NK-92 (cell line): ENCODE data around the gene KRTAP5-8.
"Not testable (repeated sequence)": the region's sequence is repeated elsewhere in the genome, so short reads cannot be mapped to it uniquely, and the experiment has no call there.

ENCODE experiments used
- DNase-seq: peaks from one replicate; lab custom pipeline; 2025; ENCODE audit not compliant: unreplicated experiment; lab: John Stamatoyannopoulos, UW

KRTAP5-8 gene

DNA sequence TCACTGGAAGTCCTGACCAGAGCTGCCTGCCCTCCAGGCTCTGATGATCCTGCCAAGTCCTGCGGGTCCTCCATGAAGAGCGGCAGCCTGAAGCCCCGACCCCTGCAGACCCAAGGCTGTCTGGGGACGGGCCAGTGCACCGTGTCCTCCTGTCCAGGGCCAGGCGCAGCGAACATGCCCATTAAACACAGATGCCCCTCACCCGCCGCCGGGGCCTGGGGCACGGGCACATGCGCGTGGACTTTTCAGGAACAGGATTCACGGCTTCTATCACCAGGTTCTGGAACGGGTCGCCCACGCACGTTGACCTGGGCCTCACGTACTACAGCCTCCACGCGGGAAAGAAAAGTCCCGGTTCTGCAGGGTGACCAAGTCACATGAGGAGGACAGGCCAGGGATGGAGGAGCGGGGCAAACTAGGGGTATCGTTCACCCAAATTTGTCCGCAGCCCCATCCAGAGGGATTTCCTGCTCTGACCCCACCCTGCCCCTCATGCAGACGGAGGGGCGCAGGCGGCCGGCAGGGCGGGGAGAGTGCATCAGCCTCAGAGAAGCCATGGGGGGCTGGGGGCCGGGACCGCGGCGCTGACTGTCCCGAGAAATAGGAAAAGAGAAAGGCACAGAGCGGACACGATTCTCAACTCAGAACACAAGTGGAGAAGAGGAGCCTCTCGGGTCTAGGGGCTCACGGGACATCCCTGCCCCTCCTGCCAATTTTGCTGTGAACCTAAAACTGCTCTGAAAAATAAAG, 33.5 kb downstream of the KRTAP5-8 start:
- not testable (repeated sequence) for DNase-seq

GRCh38 chr11:71572811-71573210, 35.0 kb downstream of the KRTAP5-8 start:
- no peak for DNase-seq

DNA sequence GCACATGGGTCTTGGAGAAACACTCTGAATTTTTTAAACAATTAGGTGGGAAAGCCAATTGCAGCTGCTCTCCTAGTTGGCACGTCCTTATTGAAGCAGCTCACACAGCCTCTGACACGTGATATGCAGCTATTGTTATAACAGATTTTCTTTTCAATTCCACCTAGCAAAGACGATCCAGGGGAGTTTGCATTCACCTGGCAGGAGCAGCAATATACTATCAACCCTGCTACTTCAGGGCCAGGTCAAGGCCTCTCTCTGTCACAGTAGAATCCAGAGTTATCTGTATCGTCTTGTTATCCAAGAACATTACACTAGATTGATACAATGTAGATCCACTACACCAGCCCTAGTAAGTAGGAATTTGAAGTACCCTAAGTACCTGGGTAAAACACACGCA, 36.6 kb downstream of the KRTAP5-8 start:
- no peak for DNase-seq

- no peak for DNase-seq
Observed at GRCh38 chr11:71575723-71576424, 38.0 kb downstream of the KRTAP5-8 start.

- DNase-seq: not testable (repeated sequence)
Observed at GRCh38 chr11:71576688-71577465, 39.1 kb downstream of the KRTAP5-8 start.

DNA sequence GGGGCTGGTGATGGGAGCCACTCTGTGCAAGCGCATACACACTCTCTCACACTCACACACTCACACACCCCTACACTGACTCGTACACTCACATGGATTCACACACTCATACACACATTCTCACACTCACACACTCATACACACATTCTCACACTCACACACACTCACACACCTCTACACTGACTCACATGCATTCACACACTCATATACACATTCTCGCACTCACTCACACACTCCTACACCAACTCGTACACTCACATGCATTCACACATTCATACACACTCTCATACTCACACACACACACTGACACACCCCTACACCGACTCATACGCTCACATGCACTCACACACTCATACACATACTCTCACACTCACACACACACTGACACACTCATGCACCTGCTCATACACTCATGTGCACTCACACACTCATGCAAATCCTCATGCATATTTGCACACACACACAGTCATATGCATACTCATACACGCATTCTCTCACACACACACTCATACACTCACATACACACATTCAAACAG, 39.7 kb downstream of the KRTAP5-8 start:
- no peak for DNase-seq

DNA sequence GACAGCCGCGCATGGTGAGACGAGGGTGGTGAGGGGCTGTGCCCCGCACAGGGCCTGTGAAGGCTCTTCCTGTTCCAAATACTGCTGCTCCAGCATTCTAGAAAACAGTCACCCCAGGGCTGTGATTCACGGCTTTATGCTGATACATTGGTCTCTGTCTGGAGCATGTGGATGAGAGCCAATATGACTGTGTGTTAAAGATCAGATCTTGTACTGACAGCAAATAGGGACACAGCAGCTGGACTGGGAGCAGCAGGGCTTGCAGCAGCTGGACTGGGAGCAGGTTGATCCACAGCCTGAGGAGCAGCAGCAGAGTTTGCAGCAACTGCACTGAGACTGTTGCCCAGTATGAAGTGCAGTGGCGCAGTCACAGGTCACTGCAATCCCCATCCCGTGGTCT, 41.7 kb downstream of the KRTAP5-8 start:
- not testable (repeated sequence) for DNase-seq

GRCh38 chr11:71580057-71581003, 42.5 kb downstream of the KRTAP5-8 start:
- no peak for DNase-seq

- no peak for DNase-seq
Observed at GRCh38 chr11:71581826-71582225, 44.0 kb downstream of the KRTAP5-8 start.

DNA sequence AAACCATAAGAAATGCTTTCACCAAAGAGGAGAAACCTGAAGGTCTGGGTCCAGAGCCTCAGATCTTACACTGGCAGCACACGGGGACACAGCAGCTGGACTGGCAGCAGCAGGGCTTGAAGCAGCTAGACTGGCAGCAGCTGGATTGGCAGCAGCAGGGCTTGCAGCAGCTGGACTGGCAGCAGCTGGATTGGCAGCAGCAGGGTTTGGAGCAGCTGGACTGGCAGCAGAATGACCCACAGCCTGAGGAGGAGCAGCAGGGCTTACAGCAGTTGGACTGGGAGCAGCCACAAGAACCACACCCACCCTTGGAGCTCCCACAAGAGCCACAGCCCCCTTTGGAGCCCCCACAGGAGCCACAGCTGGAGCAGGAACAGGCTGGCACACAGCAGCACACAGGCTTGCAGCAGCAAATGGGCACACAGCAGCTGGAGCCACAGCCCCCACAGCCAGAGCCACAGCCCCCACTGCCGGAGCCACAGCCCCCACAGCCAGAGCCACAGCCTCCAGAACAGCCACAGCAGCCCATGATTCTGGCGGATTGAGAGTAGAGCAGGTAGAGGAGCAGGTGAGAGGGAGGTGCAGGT, 44.6 kb downstream of the KRTAP5-8 start, which contains the start of gene KRTAP5-11:
TSS of gene KRTAP5-11 (minus strand) at position 567 of the 587 bp plus-strand sequence. CDS start at position 529, 38 bp downstream.
- no peak for DNase-seq

DNA sequence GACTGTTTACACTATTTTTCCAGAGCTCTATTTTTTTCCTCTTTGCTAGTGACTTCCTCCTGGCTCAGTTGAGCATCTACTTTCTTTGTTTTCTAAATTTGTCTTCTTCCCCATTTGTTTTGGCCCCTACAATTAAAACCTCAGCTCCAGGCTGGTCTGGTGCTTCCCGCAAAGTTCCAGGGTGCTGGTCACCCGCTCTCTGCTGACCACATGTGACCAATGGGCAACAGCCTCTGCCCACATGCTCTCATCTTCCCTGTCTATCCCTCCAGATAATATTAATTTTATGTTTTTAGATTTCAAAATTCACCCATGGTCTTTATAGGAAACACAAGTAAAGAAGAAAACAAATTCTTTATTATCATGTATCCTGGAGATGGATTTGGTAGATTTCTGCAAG, 45.1 kb downstream of the KRTAP5-8 start:
- DNase-seq: not testable (repeated sequence)

- not testable (repeated sequence) for DNase-seq
Observed at GRCh38 chr11:71585673-71586072, 47.8 kb downstream of the KRTAP5-8 start.

DNA sequence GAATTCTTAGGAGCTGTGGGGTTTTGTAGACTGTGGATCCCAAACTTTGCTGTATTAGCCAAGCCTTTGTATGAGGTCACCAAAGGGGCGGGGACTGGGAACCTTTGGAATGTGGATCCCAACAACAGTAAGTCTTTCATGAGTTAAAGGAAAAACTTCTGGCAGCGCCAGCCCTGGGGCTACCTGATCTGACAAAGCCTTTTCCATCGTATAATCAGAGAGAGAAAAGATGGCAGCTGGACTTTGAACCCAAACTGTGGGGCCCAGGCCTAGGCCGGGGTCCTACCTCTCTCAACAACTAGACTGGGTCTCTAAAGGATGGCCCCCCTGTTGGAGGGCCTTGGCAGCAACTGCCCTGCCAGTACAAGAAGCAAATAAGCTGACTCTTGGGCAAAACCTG, 50.5 kb downstream of the KRTAP5-8 start:
- not testable (repeated sequence) for DNase-seq
